PFSK-1 (cell line): ENCODE results near the gene ATG3.

ENCODE experiments used
- REST ChIP-seq, 2 experiments: IDR thresholded peaks; 2 replicates each; pipeline versions ENCODE4 v1.6.1 to v1.8.0; 2011 to 2012; ENCODE audit warnings: low read depth in 2 of 2, low read length in 2 of 2, control low read depth in 1 of 2, inconsistent platforms in 1 of 2, mild to moderate bottlenecking in 1 of 2, moderate library complexity in 1 of 2; ENCODE audit not compliant: insufficient read depth in 1 of 2
- SIN3A ChIP-seq: IDR thresholded peaks from 2 replicates; pipeline ENCODE4 v1.6.1; 2012; ENCODE audit warnings: mild to moderate bottlenecking, low read length, moderate library complexity, borderline replicate concordance; ENCODE audit not compliant: insufficient read depth

GRCh38 chr3:112583105-112583504, 21.3 kb upstream of the ATG3 start:
- no peak for TF ChIP-seq REST (IDR thresholded peaks at IDR 0.05; ENCODE audit: insufficient read depth in 1 of 2, low read depth in 2 of 2, low read length in 2 of 2)
- TF ChIP-seq SIN3A, result no peak
